GM19035 (cell line): ENCODE results near the gene TMEM123.
"Not testable (repeated sequence)": the region's sequence is repeated elsewhere in the genome, so short reads cannot be mapped to it uniquely, and the experiment has no call there.

ENCODE experiments used
- ATAC-seq: cut with Tn5 transposase; IDR thresholded peaks from one replicate; pipeline ENCODE4 v1.9.1; 2021; ENCODE audit not compliant: unreplicated experiment

The TMEM123 gene

GRCh38 chr11:102449651-102450570 lies 2.7 kb downstream of the TMEM123 start:
- ATAC-seq: no peak

GRCh38 chr11:102448869-102449224 lies 3.7 kb downstream of the TMEM123 start:
- ATAC-seq: no peak

GRCh38 chr11:102447941-102448868 lies 4.4 kb downstream of the TMEM123 start:
- ATAC-seq: no peak

- no peak for ATAC-seq
These were observed 5.4 kb downstream of the TMEM123 start for GRCh38 chr11:102447193-102447592.

GRCh38 chr11:102446606-102447005 lies 6.0 kb downstream of the TMEM123 start:
- ATAC-seq: no peak

GRCh38 chr11:102444693-102445092 lies 7.9 kb downstream of the TMEM123 start:
- not testable (repeated sequence) for ATAC-seq

- ATAC-seq: not testable (repeated sequence)
These were observed 8.4 kb downstream of the TMEM123 start for GRCh38 chr11:102444142-102444541.

- ATAC-seq: not testable (repeated sequence)
These were observed 13.6 kb downstream of the TMEM123 start for GRCh38 chr11:102439063-102439363.

GRCh38 chr11:102438311-102439062 lies 14.1 kb downstream of the TMEM123 start:
- no peak for ATAC-seq

GRCh38 chr11:102437727-102438126 lies 14.8 kb downstream of the TMEM123 start:
- no peak for ATAC-seq

- ATAC-seq: no peak
These were observed 15.6 kb downstream of the TMEM123 start for GRCh38 chr11:102436976-102437375.

- ATAC-seq: no peak
These were observed 16.0 kb downstream of the TMEM123 start for GRCh38 chr11:102436561-102436960.

GRCh38 chr11:102435688-102436087 lies 16.9 kb downstream of the TMEM123 start:
- ATAC-seq: no peak

GRCh38 chr11:102433571-102433970 lies 19.0 kb downstream of the TMEM123 start:
- not testable (repeated sequence) for ATAC-seq

- not testable (repeated sequence) for ATAC-seq
These were observed 20.0 kb downstream of the TMEM123 start for GRCh38 chr11:102432560-102432959.

GRCh38 chr11:102431404-102431803 lies 21.2 kb downstream of the TMEM123 start:
- no peak for ATAC-seq

GRCh38 chr11:102430158-102430836 lies 22.3 kb downstream of the TMEM123 start:
- ATAC-seq: peak; percentile 94

- no peak for ATAC-seq
These were observed 22.9 kb downstream of the TMEM123 start for GRCh38 chr11:102429691-102430090.

- no peak for ATAC-seq
These were observed 23.3 kb downstream of the TMEM123 start for GRCh38 chr11:102429226-102429625.

- ATAC-seq: no peak
These were observed 23.9 kb downstream of the TMEM123 start for GRCh38 chr11:102428696-102429095.

GRCh38 chr11:102427068-102427467 lies 25.5 kb downstream of the TMEM123 start:
- ATAC-seq: no peak
